Activated naive CD8-positive, alpha-beta T cell treated with anti-CD3 and anti-CD28 coated beads, Interleukin-2, amount 10 ng/mL, durations not matched to agents 7 days and 5 days (primary cell): Measurements from ENCODE around the gene MAML2. TPM values are rescaled to one million over a fixed set of nuclear protein-coding genes. Genes with fewer than 3 reads are reported as not detected.
A peak's percentile ranks its signal among the peaks of the same experiment; 100 is the strongest.

Experiments
- ATAC-seq: fragments of 150-1000 bp; cut with Tn5 transposase; one replicate; pipeline ENCODE4 v1.10.0; 2021; ENCODE audit warnings: low read depth, moderate library complexity
- POLR2A ChIA-PET: fragments of 350-600 bp; sonication (Branson Sonifier 250); formaldehyde crosslinking; loops from one replicate; lab custom pipeline; 2021; ENCODE audit warnings: antibody characterized with exemption; lab: Charles Lee
- DNase-seq: peaks from one replicate; pipeline ENCODE4 v3.0.0; 2021
- H3K27ac Mint-ChIP-seq: one replicate; pipeline ENCODE4 v1.8.0; 2022; ENCODE audit warnings: mild to moderate bottlenecking, mixed read lengths
- H3K27me3 Mint-ChIP-seq: one replicate; pipeline ENCODE4 v1.8.0; 2022; ENCODE audit warnings: mild to moderate bottlenecking, moderate library complexity, mixed read lengths
- H3K36me3 Mint-ChIP-seq: one replicate; pipeline ENCODE4 v1.8.0; 2021; ENCODE audit warnings: mild to moderate bottlenecking, mixed read lengths
- H3K4me1 Mint-ChIP-seq: one replicate; pipeline ENCODE4 v1.8.0; 2021; ENCODE audit warnings: mixed read lengths
- H3K4me3 Mint-ChIP-seq: one replicate; pipeline ENCODE4 v1.8.0; 2022; ENCODE audit warnings: mild to moderate bottlenecking, moderate library complexity, mixed read lengths
- H3K9me3 Mint-ChIP-seq: one replicate; pipeline ENCODE4 v1.8.0; 2021; ENCODE audit warnings: mixed read lengths
- total RNA-seq, 2 experiments: library from RNA; stranded (reverse); gene quantifications; one replicate each; pipeline ENCODE4 v1.2.3, GENCODE V29; 2021

The MAML2 gene
- total RNA-seq, 2 experiments from 2014 or later: 18.6 to 20.5 TPM

GRCh38 chr11:96086111-96086510 is 256.9 kb downstream of the MAML2 start:
- no peak for DNase-seq
- ATAC-seq: no peak
- POLR2A ChIA-PET: no interaction called here
- H3K27ac Mint-ChIP-seq: no peak overlapping the region
- peaks cover 7% of the 10 kb centered on the region for H3K9me3 Mint-ChIP-seq
- H3K4me1 Mint-ChIP-seq: peaks cover 2% of the 10 kb centered on the region
- no peak overlapping the region for H3K4me3 Mint-ChIP-seq
- no peaks in the 10 kb centered on the region for H3K27me3 Mint-ChIP-seq
- H3K36me3 Mint-ChIP-seq: peaks cover 38% of the 10 kb centered on the region

DNA sequence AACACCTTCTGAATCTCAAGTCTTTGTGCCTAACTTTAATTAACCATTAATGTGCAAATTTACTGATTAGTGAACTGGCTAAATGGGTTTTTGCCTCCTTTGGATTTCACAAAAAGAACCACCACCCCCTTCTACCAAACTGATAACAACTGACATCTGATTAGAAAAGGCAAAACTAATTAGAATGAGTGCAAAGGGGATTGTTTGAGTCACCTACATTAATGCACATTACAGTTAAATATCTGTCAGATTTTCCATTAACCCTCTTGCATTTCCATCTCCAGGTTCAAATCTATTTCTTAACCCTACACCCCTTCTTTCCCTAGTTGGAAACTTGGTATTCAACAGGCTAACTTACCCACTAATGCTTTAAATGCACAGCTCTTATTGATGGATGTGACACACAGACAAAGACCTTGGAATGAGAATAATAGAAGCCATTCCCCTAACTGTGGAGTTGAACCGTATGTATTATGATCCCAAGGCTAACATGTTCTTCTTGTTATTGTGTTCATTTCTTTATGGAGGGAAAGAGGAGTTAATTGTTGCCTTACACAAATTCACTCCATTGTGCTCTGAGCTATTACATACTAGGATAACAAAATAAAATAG is 257.6 kb downstream of the MAML2 start:
- ATAC-seq (no peak), DNase-seq (no peak)
- Mint-ChIP-seq H3K9me3 (peaks cover 7% of the 10 kb centered on the region), H3K36me3 (peaks cover 35% of the 10 kb centered on the region), H3K27me3 (no peaks in the 10 kb centered on the region), H3K4me1 (peaks cover 2% of the 10 kb centered on the region), H3K4me3 (no peak overlapping the region), H3K27ac (no peak overlapping the region)
- POLR2A ChIA-PET: no interaction called here

- no peak overlapping the region for H3K27ac Mint-ChIP-seq
- ATAC-seq (no peak), DNase-seq (no peak)
- peaks cover 7% of the 10 kb centered on the region for H3K9me3 Mint-ChIP-seq
- peaks cover 4% of the 10 kb centered on the region for H3K4me1 Mint-ChIP-seq
- H3K4me3 Mint-ChIP-seq: no peak overlapping the region
- H3K27me3 Mint-ChIP-seq: no peaks in the 10 kb centered on the region
- POLR2A ChIA-PET: no interaction called here
- H3K36me3 Mint-ChIP-seq: peaks cover 35% of the 10 kb centered on the region
Measured at GRCh38 chr11:96084610-96085318, 258.2 kb downstream of the MAML2 start.

- H3K27ac Mint-ChIP-seq: no peak overlapping the region
- H3K4me1 Mint-ChIP-seq: peaks cover 8% of the 10 kb centered on the region
- POLR2A ChIA-PET: no interaction called here
- ATAC-seq: no peak
- H3K36me3 Mint-ChIP-seq: peaks cover 31% of the 10 kb centered on the region
- no peak overlapping the region for H3K4me3 Mint-ChIP-seq
- H3K27me3 Mint-ChIP-seq: no peaks in the 10 kb centered on the region
- DNase-seq: no peak
- H3K9me3 Mint-ChIP-seq: peaks cover 7% of the 10 kb centered on the region
Measured at GRCh38 chr11:96082936-96083335, 260.1 kb downstream of the MAML2 start.

DNA sequence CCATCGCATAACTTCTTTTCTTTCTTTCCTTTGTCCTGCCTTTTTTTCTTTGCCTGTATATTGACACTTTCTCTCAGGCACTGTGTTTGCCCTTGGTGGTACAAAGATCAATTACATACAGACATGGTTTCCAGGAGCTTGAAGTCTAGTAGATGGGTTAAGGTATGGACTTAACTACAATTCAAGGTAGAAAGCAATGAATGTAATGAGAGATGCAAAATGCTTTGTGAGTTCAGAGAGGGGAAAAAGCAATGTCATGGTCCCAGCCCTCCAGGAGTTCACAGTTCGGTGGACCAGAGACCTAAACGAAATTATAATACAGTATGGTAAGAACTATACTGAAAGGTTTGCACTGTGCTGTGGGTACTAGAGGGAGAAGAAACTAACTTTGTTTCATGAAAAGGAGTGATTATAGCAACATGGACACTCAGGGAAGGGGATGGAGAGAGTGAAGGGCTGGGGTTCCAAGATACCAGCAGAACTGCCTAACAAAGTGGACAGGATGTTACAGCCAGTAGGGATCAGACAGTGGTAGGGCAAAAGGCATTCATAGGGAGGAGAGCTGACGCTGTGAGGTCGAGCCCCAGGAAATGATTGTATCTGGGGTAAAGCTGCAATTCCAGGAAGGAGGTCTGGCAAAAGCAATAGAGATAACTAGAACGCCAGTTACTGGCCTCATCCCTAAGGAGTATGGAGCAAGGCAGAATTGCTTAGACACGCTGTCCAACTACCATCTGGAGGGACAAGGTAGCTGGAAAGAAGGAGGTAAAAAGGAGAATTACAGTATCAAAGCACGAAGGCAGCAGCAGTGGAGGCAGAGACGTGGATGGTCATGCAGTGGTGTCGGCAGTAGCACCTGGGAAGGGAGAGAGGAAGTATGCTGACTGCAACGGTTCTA is 260.7 kb downstream of the MAML2 start:
- DNase-seq (no peak), ATAC-seq (no peak)
- POLR2A ChIA-PET: no interaction called here
- Mint-ChIP-seq H3K4me1 (peaks cover 9% of the 10 kb centered on the region), H3K27me3 (no peaks in the 10 kb centered on the region), H3K9me3 (peaks cover 6% of the 10 kb centered on the region), H3K4me3 (no peak overlapping the region), H3K36me3 (peaks cover 26% of the 10 kb centered on the region), H3K27ac (no peak overlapping the region)

DNA sequence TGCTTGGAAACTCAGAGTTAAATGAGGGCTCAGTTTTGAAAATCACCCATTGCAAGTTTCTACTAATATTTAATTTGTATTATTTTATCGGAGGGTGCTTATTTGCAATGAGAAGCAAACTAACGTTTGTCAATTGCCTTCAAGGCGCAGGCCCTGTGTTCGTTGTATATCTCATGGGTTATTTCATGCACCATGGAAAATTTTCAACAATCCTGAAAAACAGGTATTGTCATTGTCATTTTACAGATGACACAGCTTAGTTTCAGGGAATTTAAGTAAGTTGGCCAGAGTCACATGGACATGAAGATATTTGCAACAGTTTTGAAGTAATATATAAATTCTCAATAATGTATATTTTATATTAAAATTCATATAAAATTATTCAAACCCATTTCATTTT is 261.4 kb downstream of the MAML2 start:
- Mint-ChIP-seq H3K27me3 (no peaks in the 10 kb centered on the region), H3K36me3 (peaks cover 19% of the 10 kb centered on the region), H3K4me1 (peaks cover 9% of the 10 kb centered on the region), H3K27ac (no peak overlapping the region), H3K9me3 (peaks cover 6% of the 10 kb centered on the region), H3K4me3 (no peak overlapping the region)
- DNase-seq: no peak
- no peak for ATAC-seq
- POLR2A ChIA-PET: no interaction called here

DNA sequence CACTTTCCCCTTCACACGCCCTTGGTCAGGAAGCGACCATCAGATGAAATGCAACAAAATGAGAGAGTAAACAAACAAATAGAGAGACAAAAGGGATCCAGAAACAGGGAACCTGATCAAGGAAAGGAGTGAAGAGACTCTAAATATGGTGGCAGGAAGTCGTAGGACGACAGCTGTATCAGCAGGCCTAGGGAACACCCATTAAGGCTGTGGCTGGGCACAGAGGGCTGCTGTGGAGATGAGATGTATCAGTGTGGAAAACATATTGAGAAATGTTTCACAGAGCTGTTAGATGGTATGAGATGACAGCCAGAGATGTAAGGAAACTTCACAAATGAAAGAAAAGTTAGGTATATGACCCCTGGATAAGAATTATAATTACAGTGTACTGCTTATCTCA is 263.3 kb downstream of the MAML2 start:
- POLR2A ChIA-PET: no interaction called here
- Mint-ChIP-seq H3K36me3 (peaks cover 10% of the 10 kb centered on the region), H3K27ac (no peak overlapping the region), H3K27me3 (no peaks in the 10 kb centered on the region), H3K4me1 (peaks cover 22% of the 10 kb centered on the region), H3K4me3 (no peak overlapping the region), H3K9me3 (no peaks in the 10 kb centered on the region)
- DNase-seq (no peak), ATAC-seq (no peak)

GRCh38 chr11:96075532-96075959 is 267.4 kb downstream of the MAML2 start:
- ATAC-seq (no peak), DNase-seq (no peak)
- peaks cover 21% of the 10 kb centered on the region for H3K36me3 Mint-ChIP-seq
- H3K27me3 Mint-ChIP-seq: no peaks in the 10 kb centered on the region
- no peak overlapping the region for H3K4me3 Mint-ChIP-seq
- H3K27ac Mint-ChIP-seq: peak overlapping the region; percentile 8
- POLR2A ChIA-PET: no interaction called here
- peaks cover 25% of the 10 kb centered on the region for H3K4me1 Mint-ChIP-seq
- H3K9me3 Mint-ChIP-seq: no peaks in the 10 kb centered on the region

GRCh38 chr11:96074551-96075310 is 268.3 kb downstream of the MAML2 start:
- peaks cover 22% of the 10 kb centered on the region for H3K4me1 Mint-ChIP-seq
- POLR2A ChIA-PET: no interaction called here
- H3K4me3 Mint-ChIP-seq: no peak overlapping the region
- no peaks in the 10 kb centered on the region for H3K9me3 Mint-ChIP-seq
- no peaks in the 10 kb centered on the region for H3K27me3 Mint-ChIP-seq
- peak overlapping the region; percentile 8 for H3K27ac Mint-ChIP-seq
- DNase-seq: no peak
- H3K36me3 Mint-ChIP-seq: peaks cover 21% of the 10 kb centered on the region
- ATAC-seq: no peak

- Mint-ChIP-seq H3K36me3 (peaks cover 16% of the 10 kb centered on the region), H3K4me1 (peaks cover 20% of the 10 kb centered on the region), H3K9me3 (no peaks in the 10 kb centered on the region), H3K27ac (no peak overlapping the region), H3K4me3 (no peak overlapping the region), H3K27me3 (no peaks in the 10 kb centered on the region)
- DNase-seq (no peak), ATAC-seq (no peak)
- POLR2A ChIA-PET: interaction anchor here (0.7 kb wide), 1 partner anchor 645 kb away, joined by 3 read pairs; no protein-coding TSS in a partner anchor
Measured at GRCh38 chr11:96073536-96073935, 269.5 kb downstream of the MAML2 start.

GRCh38 chr11:96072592-96072991 is 270.4 kb downstream of the MAML2 start:
- Mint-ChIP-seq H3K9me3 (no peaks in the 10 kb centered on the region), H3K4me1 (peaks cover 24% of the 10 kb centered on the region), H3K27ac (no peak overlapping the region), H3K4me3 (no peak overlapping the region), H3K27me3 (no peaks in the 10 kb centered on the region), H3K36me3 (peaks cover 16% of the 10 kb centered on the region)
- ATAC-seq (no peak), DNase-seq (no peak)
- POLR2A ChIA-PET: no interaction called here

GRCh38 chr11:96070453-96070852 is 272.5 kb downstream of the MAML2 start:
- DNase-seq (no peak), ATAC-seq (no peak)
- no peak overlapping the region for H3K4me3 Mint-ChIP-seq
- POLR2A ChIA-PET: no interaction called here
- H3K27ac Mint-ChIP-seq: no peak overlapping the region
- H3K4me1 Mint-ChIP-seq: peaks cover 22% of the 10 kb centered on the region
- no peaks in the 10 kb centered on the region for H3K27me3 Mint-ChIP-seq
- H3K9me3 Mint-ChIP-seq: no peaks in the 10 kb centered on the region
- peaks cover 22% of the 10 kb centered on the region for H3K36me3 Mint-ChIP-seq

GRCh38 chr11:96067160-96067559 is 275.8 kb downstream of the MAML2 start:
- H3K9me3 Mint-ChIP-seq: no peaks in the 10 kb centered on the region
- POLR2A ChIA-PET: no interaction called here
- H3K27ac Mint-ChIP-seq: no peak overlapping the region
- peaks cover 27% of the 10 kb centered on the region for H3K4me1 Mint-ChIP-seq
- no peaks in the 10 kb centered on the region for H3K27me3 Mint-ChIP-seq
- H3K36me3 Mint-ChIP-seq: peaks cover 17% of the 10 kb centered on the region
- no peak overlapping the region for H3K4me3 Mint-ChIP-seq
- ATAC-seq (no peak), DNase-seq (no peak)
